Transverse colon (tissue), 4 donors: ENCODE data around the gene HACD1. TPM values are rescaled to one million over a fixed set of nuclear protein-coding genes. Genes with fewer than 3 reads are reported as not detected.

Source experiments
- DNase-seq: peaks from one replicate; pipeline ENCODE4 v3.0.0-alpha.2; 2019
- H3K27ac ChIP-seq, 4 donors: fragments of 200-600 bp; sonication (generic); 2 replicates each; pipeline ENCODE4 v1.5.1; 2016 to 2018; ENCODE audit warnings: inconsistent platforms in 4 of 4
- H3K27me3 ChIP-seq: fragments of 200-600 bp; sonication (generic); 2 replicates; pipeline ENCODE4 v1.5.1; 2017; ENCODE audit warnings: inconsistent platforms
- H3K36me3 ChIP-seq, 4 donors: fragments of 200-600 bp; sonication (generic); 2 replicates each; pipeline ENCODE4 v1.5.1; 2017 to 2019; ENCODE audit warnings: inconsistent platforms in 4 of 4
- H3K4me1 ChIP-seq, 4 donors: fragments of 200-600 bp; sonication (generic); 2 replicates each; pipeline ENCODE4 v1.5.1; 2017 to 2020; ENCODE audit warnings: inconsistent platforms in 4 of 4
- H3K4me3 ChIP-seq, 4 donors: fragments of 200-600 bp; sonication (generic); 1 replicate in 1 of 4; 2 replicates in 3 of 4; pipeline versions ENCODE4 v1.5.1 to v1.6.1; 2017 to 2019; ENCODE audit warnings: inconsistent platforms in 4 of 4
- H3K9me3 ChIP-seq, 2 donors: fragments of 200-600 bp; sonication (generic); 2 replicates each; pipeline ENCODE4 v1.5.1; 2017 to 2019; ENCODE audit warnings: inconsistent platforms in 2 of 2
- EP300 ChIP-seq: sonication (generic); formaldehyde crosslinking; IDR thresholded peaks from one replicate; pipeline ENCODE4 v1.6.1; 2017; ENCODE audit warnings: antibody characterized with exemption, low read depth
- POLR2A ChIP-seq: fragments of 450-650 bp; IDR thresholded peaks from one replicate; pipeline ENCODE4 v1.6.1; 2016; ENCODE audit warnings: antibody characterized with exemption, mild to moderate bottlenecking, moderate library complexity
- POLR2AphosphoS5 ChIP-seq, 3 donors: sonication (generic); formaldehyde crosslinking; IDR thresholded peaks; one replicate each; pipeline ENCODE4 v1.6.1; 2016; ENCODE audit warnings: antibody characterized with exemption in 3 of 3
- WGBS, 2 donors: methylation state at CpG; one replicate each; pipeline ENCODE4 v1.1.5; 2018; ENCODE audit warnings: low coverage in 1 of 2; 5-methylcytosine and 5-hydroxymethylcytosine counted together
- in situ Hi-C, 4 donors: fragments of 200-750 bp; cut with MboI; loops; one replicate each; pipeline versions ENCODE4 v1.15.0 to v1.15.1; 2017; ENCODE audit warnings: low sequenced_read_pairs in 3 of 4, low pct_ligation_motif_present in 1 of 4, low pct_unique_long_range_greater_than_20kb in 1 of 4
- intact Hi-C: fragments of 100-400 bp; cut with DNase I; formaldehyde crosslinking; loops from one replicate; pipeline ENCODE4 v1.15.1; 2023; ENCODE audit warnings: low total_unique reads
- total RNA-seq, 4 donors: library from RNA; depleted of rRNA; stranded (reverse); fragments of >200 nt; gene quantifications; one replicate each; pipeline ENCODE4 v1.1.0, GENCODE V29; 2016
- TF ChIP-seq, protein P1 (sequence below), 5 experiments: fragments of 200-600 bp in 3 of 5; fragments of 450-650 bp in 2 of 5; sonication (generic) in 3 of 5; IDR thresholded peaks; 1 replicate in 2 of 5; 2 replicates in 3 of 5; pipeline ENCODE4 v1.5.1; 2016 to 2017; ENCODE audit warnings: antibody characterized with exemption in 5 of 5, inconsistent platforms in 3 of 5, mild to moderate bottlenecking in 2 of 5, moderate library complexity in 1 of 5

HACD1 gene, protein sequence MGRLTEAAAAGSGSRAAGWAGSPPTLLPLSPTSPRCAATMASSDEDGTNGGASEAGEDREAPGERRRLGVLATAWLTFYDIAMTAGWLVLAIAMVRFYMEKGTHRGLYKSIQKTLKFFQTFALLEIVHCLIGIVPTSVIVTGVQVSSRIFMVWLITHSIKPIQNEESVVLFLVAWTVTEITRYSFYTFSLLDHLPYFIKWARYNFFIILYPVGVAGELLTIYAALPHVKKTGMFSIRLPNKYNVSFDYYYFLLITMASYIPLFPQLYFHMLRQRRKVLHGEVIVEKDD
- total RNA-seq: 10 to 100 TPM in 2 of 4 donors, 1 to 10 TPM in 1, not detected in 1; 6.7 to 52.3 (median 16.5) TPM

DNA sequence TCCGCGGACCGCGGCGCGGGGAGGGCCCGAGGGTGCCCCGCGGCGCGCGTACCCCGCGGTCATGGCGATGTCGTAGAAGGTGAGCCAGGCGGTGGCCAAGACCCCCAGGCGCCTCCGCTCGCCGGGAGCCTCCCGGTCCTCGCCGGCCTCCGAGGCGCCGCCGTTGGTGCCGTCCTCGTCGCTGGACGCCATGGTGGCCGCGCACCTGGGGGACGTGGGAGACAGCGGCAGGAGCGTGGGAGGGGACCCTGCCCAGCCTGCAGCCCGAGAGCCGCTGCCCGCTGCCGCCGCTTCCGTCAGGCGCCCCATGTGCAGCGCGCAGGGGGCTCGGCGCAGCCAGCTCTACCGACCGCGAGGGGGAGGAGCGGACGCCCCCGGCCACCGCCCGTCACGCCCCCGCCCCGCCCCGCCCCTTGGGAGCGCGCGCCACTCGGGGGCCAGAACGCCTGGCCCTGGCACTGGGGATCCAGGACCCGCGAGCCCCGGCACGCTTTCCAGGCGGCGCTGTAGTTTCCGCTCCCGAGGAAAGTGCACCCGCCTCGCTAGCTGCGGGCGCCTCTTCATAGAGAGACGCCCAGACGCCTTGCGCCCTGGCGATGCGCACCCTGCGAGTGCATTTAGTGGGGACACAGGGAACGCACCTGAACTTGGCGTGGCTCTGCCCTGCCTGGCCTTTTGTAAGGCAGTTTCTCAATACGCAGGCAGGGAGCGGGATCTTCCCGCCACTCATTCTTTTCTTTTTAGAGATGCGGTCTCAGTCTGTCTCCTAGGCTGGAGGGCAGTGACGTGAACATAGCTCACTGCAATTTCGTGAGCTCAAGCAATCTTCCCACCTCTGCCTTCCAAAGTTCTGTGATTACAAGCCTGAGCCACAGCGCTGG is at the start of gene HACD1:
Gene HACD1, minus strand, starts transcription at position 344 of the 881 bp plus-strand sequence. Its CDS starts 35 bp downstream, at position 309.
- WGBS, 2 donors: 0% methylated on average over 61 of the region's 92 CpGs; no CpG with 5 or more reads in 1 of the 2 donors
- intact Hi-C loops: no loop called here

DNA sequence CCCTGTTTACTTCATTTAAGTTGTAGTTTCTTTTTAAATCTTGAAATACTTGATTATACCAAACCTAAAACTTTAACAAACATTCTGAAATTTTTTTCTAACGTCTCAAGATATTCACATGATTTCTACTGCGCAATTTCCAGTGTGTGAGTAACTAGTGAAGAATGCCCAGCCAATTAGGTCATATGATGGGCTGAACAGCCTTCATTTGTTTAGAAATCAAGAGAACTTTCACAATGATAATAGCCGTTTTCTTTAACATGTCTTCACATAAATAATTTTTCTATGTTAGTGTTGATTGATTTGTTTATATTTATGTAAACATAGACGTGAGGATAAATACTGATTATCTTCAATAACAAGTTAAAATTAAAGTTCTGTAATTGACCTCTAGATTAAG is 48.6 kb upstream of the HACD1 start:
- Histone ChIP-seq H3K4me3 (no peak overlapping the region), H3K27ac (peak overlapping the region; percentile 41 to 67 (median 64)), H3K27me3 (no peaks in the 10 kb centered on the region), H3K36me3 (peaks cover 0 to 9% (median 2%) of the 10 kb centered on the region in 4 donors), H3K9me3 (no peaks in the 10 kb centered on the region), H3K4me1 (peaks cover 0 to 7% (median 3%) of the 10 kb centered on the region in 4 donors)
- TF ChIP-seq POLR2A (no peak), EP300 (no peak), POLR2AphosphoS5 (IDR thresholded peaks at IDR 0.05) (peak in 2 of 3 donors; percentile 44 to 52)
- TF ChIP-seq, protein P1, sequence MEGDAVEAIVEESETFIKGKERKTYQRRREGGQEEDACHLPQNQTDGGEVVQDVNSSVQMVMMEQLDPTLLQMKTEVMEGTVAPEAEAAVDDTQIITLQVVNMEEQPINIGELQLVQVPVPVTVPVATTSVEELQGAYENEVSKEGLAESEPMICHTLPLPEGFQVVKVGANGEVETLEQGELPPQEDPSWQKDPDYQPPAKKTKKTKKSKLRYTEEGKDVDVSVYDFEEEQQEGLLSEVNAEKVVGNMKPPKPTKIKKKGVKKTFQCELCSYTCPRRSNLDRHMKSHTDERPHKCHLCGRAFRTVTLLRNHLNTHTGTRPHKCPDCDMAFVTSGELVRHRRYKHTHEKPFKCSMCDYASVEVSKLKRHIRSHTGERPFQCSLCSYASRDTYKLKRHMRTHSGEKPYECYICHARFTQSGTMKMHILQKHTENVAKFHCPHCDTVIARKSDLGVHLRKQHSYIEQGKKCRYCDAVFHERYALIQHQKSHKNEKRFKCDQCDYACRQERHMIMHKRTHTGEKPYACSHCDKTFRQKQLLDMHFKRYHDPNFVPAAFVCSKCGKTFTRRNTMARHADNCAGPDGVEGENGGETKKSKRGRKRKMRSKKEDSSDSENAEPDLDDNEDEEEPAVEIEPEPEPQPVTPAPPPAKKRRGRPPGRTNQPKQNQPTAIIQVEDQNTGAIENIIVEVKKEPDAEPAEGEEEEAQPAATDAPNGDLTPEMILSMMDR (IDR thresholded peaks at IDR 0.05): no peak
- WGBS, 2 donors: 68 to 70% methylated on average over 4 of the region's 4 CpGs
- in situ Hi-C loops (loop anchor here in 1 of 4 donors (25.0 kb wide), 1 partner anchor 128 kb away; no protein-coding TSS in a partner anchor), intact Hi-C loops (no loop called here)
- no peak for DNase-seq

More for the DNA sequence above, at the start of gene HACD1:
- Histone ChIP-seq H3K36me3 (no peaks in the 10 kb centered on the region), H3K27ac (peak within 1 kb of the TSS; percentile 84 to 93 (median 91)), H3K4me1 (peaks cover 0 to 8% (median 6%) of the 10 kb centered on the region in 4 donors), H3K4me3 (peak within 1 kb of the TSS; percentile 80 to 94 (median 82)), H3K27me3 (peaks cover 22% of the 10 kb centered on the region), H3K9me3 (no peaks in the 10 kb centered on the region)
- in situ Hi-C loops: loop anchor here in 3 of 4 donors (25.0 kb wide), 4 partner anchors 245 to 620 kb away; no protein-coding TSS in a partner anchor
- TF ChIP-seq EP300: no peak
- TF ChIP-seq POLR2AphosphoS5 (IDR thresholded peaks at IDR 0.05): peak in 2 of 3 donors; percentile 51 to 65
- TF ChIP-seq, protein P1 (IDR thresholded peaks at IDR 0.05): peak in 2 of 5 experiments; percentile 12 to 13
- TF ChIP-seq POLR2A: peak; percentile 35
- DNase-seq: peak; percentile 73

- intact Hi-C loops (no loop called here), in situ Hi-C loops (loop anchor here in 1 of 4 donors (25.0 kb wide), 1 partner anchor 126 kb away; no protein-coding TSS in a partner anchor)
- Histone ChIP-seq H3K4me1 (peaks cover 0 to 4% (median under 1%) of the 10 kb centered on the region in 4 donors), H3K4me3 (no peak overlapping the region), H3K27me3 (no peaks in the 10 kb centered on the region), H3K36me3 (peaks cover 0 to 9% (median 4%) of the 10 kb centered on the region in 4 donors), H3K27ac (no peak overlapping the region), H3K9me3 (no peaks in the 10 kb centered on the region)
- TF ChIP-seq POLR2A (no peak), EP300 (no peak), POLR2AphosphoS5 (IDR thresholded peaks at IDR 0.05) (no peak)
- TF ChIP-seq, protein P1 (IDR thresholded peaks at IDR 0.05): no peak
- 79 to 88% methylated on average over 1 of the region's 1 CpG for WGBS, 2 donors
- no peak for DNase-seq
Observed at GRCh38 chr10:17663450-17663849, 46.3 kb upstream of the HACD1 start.
